Small intestine (tissue), 7 donors: ENCODE data around the gene NEDD8. TPM values are rescaled to one million over a fixed set of nuclear protein-coding genes. Genes with fewer than 3 reads are reported as not detected.

Experiments used
- DNase-seq, 2 donors: peaks; one replicate each; pipeline versions ENCODE4 v3.0.0 to v3.0.0-alpha.2; 2013
- FAIRE-seq: peaks from 2 replicates; lab custom pipeline; 2012; peaks lifted over from hg19 to GRCh38; lab: Jason Lieb, UNC
- H3K27ac ChIP-seq, 3 donors: one replicate each; pipeline ENCODE4 v1.5.1; 2013; ENCODE audit warnings: low read length in 2 of 3, mild to moderate bottlenecking in 2 of 3, control low read depth in 1 of 3, inconsistent platforms in 1 of 3, low read depth in 1 of 3, moderate library complexity in 1 of 3
- H3K27me3 ChIP-seq, 3 donors: one replicate each; pipeline ENCODE4 v1.6.1; 2013; ENCODE audit warnings: low read length in 3 of 3, inconsistent platforms in 1 of 3; ENCODE audit not compliant: control insufficient read depth in 3 of 3, insufficient read depth in 3 of 3
- H3K36me3 ChIP-seq, 3 donors: one replicate each; pipeline ENCODE4 v1.6.1; 2013; ENCODE audit warnings: low read length in 3 of 3, inconsistent platforms in 1 of 3, low read depth in 1 of 3, mild to moderate bottlenecking in 1 of 3, moderate library complexity in 1 of 3; ENCODE audit not compliant: control insufficient read depth in 3 of 3, insufficient read depth in 2 of 3
- H3K4me1 ChIP-seq, 3 donors: one replicate each; pipeline ENCODE4 v1.6.1; 2013; ENCODE audit warnings: low read length in 2 of 3, inconsistent platforms in 1 of 3, low read depth in 1 of 3, mild to moderate bottlenecking in 1 of 3, moderate library complexity in 1 of 3; ENCODE audit not compliant: control insufficient read depth in 3 of 3, insufficient read depth in 2 of 3
- H3K4me3 ChIP-seq, 3 donors: one replicate each; pipeline ENCODE4 v1.5.1; 2013; ENCODE audit warnings: low read length in 3 of 3, control low read depth in 1 of 3, inconsistent platforms in 1 of 3, low read depth in 1 of 3, mild to moderate bottlenecking in 1 of 3, moderate library complexity in 1 of 3
- H3K9me3 ChIP-seq, 2 donors: one replicate each; pipeline ENCODE4 v1.6.1; 2013; ENCODE audit warnings: low read depth in 1 of 2, low read length in 1 of 2; ENCODE audit not compliant: control insufficient read depth in 2 of 2, insufficient read depth in 1 of 2
- WGBS, 3 donors: extraction: QIAGEN DNeasy Blood & Tissue Kit; methylation state at CpG; one replicate each; pipeline ENCODE4 v1.1.7; 2013; 5-methylcytosine and 5-hydroxymethylcytosine counted together
- polyA plus RNA-seq, 4 donors: library from polyadenylated mRNA; stranded (reverse) in 3 of 4; unstranded in 1 of 4; fragments of 200-250 nt in 3 of 4; fragments of 120-200 nt in 1 of 4; gene quantifications; one replicate each; pipeline versions ENCODE4 v1.2.1 to v1.2.3, GENCODE V29; 2013
- donor health status: healthy with polysubstance abuse.
- donor health status: control.
- donor health status: control.
- donor health status: Bipolar disorder and iron deficiency.
- donor health status: healthy.

NEDD8 gene
- polyA plus RNA-seq, 4 donors: 182 to 225 (median 205) TPM

DNA sequence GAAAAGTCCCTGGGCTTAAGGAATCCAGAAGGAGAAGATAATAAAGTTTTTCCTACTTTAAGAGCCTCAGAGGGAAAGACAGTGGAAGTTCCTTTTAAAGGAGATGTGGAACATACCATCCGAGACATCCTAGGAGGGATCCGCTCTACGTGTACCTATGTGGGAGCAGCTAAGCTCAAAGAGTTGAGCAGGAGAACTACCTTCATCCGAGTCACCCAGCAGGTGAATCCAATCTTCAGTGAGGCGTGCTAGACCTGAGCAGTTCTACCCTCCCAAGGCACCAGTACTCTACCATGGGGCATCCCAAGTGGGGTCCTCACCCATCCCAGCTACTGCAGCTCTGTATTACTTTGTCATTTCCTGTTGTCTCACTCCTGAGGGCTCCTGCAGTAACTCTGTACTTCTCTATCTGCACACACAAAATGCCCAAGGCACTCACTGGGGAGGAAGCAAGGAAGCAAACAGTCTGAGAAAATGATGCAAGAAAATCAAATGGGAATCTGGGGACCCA, 6.4 kb upstream of the NEDD8 start:
- Histone ChIP-seq H3K9me3 (no peaks in the 10 kb centered on the region), H3K27me3 (no peaks in the 10 kb centered on the region), H3K4me3 (no peak overlapping the region), H3K27ac (no peak overlapping the region), H3K36me3 (peaks cover 15 to 50% (median 25%) of the 10 kb centered on the region in 3 donors), H3K4me1 (peaks cover 0 to 27% (median 14%) of the 10 kb centered on the region in 3 donors)
- no peak for FAIRE-seq
- 88 to 94% (median 88%) methylated on average over 5 of the region's 5 CpGs for WGBS, 3 donors
- no peak for DNase-seq

- Histone ChIP-seq H3K4me3 (no peak overlapping the region), H3K4me1 (peaks cover 0 to 28% (median 18%) of the 10 kb centered on the region in 3 donors), H3K27me3 (no peaks in the 10 kb centered on the region), H3K27ac (no peak overlapping the region), H3K36me3 (peaks cover 15 to 50% (median 25%) of the 10 kb centered on the region in 3 donors), H3K9me3 (no peaks in the 10 kb centered on the region)
- FAIRE-seq (no peak), DNase-seq (no peak)
- 86 to 90% (median 89%) methylated on average over 5 of the region's 5 CpGs for WGBS, 3 donors
These were observed 6.0 kb upstream of the NEDD8 start for GRCh38 chr14:24238123-24238522.

GRCh38 chr14:24237463-24237955, 5.3 kb upstream of the NEDD8 start:
- WGBS, 3 donors: 93 to 98% (median 94%) methylated on average over 2 of the region's 2 CpGs
- Histone ChIP-seq H3K4me3 (no peak overlapping the region), H3K36me3 (peaks cover 15 to 50% (median 25%) of the 10 kb centered on the region in 3 donors), H3K27ac (no peak overlapping the region), H3K4me1 (peaks cover 0 to 29% (median 19%) of the 10 kb centered on the region in 3 donors), H3K27me3 (no peaks in the 10 kb centered on the region), H3K9me3 (no peaks in the 10 kb centered on the region)
- no peak for DNase-seq
- FAIRE-seq: no peak

GRCh38 chr14:24236689-24237462, 4.7 kb upstream of the NEDD8 start:
- Histone ChIP-seq H3K4me3 (no peak overlapping the region), H3K9me3 (no peaks in the 10 kb centered on the region), H3K27ac (no peak overlapping the region), H3K4me1 (peaks cover 0 to 29% (median 19%) of the 10 kb centered on the region in 3 donors), H3K27me3 (no peaks in the 10 kb centered on the region), H3K36me3 (peaks cover 15 to 49% (median 25%) of the 10 kb centered on the region in 3 donors)
- no peak for FAIRE-seq
- no peak for DNase-seq
- 93 to 96% (median 95%) methylated on average over 6 of the region's 6 CpGs for WGBS, 3 donors

- H3K4me1 ChIP-seq: peaks cover 0 to 21% (median 20%) of the 10 kb centered on the region in 3 donors
- 90 to 95% (median 93%) methylated on average over 5 of the region's 5 CpGs for WGBS, 3 donors
- DNase-seq (no peak), FAIRE-seq (no peak)
- no peak overlapping the region for H3K27ac ChIP-seq
- H3K27me3 ChIP-seq: no peaks in the 10 kb centered on the region
- no peaks in the 10 kb centered on the region for H3K9me3 ChIP-seq
- no peak overlapping the region for H3K4me3 ChIP-seq
- peaks cover 15 to 41% (median 25%) of the 10 kb centered on the region in 3 donors for H3K36me3 ChIP-seq
These were observed 3.9 kb upstream of the NEDD8 start for GRCh38 chr14:24235804-24236688.

GRCh38 chr14:24234095-24235005, 2.2 kb upstream of the NEDD8 start:
- no peak for FAIRE-seq
- WGBS, 3 donors: 82 to 88% (median 86%) methylated on average over 3 of the region's 3 CpGs
- Histone ChIP-seq H3K4me1 (peaks cover 2 to 11% (median 9%) of the 10 kb centered on the region in 3 donors), H3K36me3 (peaks cover 12 to 39% (median 17%) of the 10 kb centered on the region in 3 donors), H3K27me3 (no peaks in the 10 kb centered on the region), H3K27ac (no peak overlapping the region), H3K4me3 (no peak overlapping the region), H3K9me3 (no peaks in the 10 kb centered on the region)
- DNase-seq: no peak

- Histone ChIP-seq H3K4me3 (peak overlapping the region in 2 of 3 donors; percentile 57 to 81), H3K9me3 (no peaks in the 10 kb centered on the region), H3K27me3 (no peaks in the 10 kb centered on the region), H3K36me3 (peaks cover 9 to 33% (median 13%) of the 10 kb centered on the region in 3 donors), H3K27ac (peak overlapping the region in 1 of 3 donors; percentile 93), H3K4me1 (peaks cover 2 to 11% (median 9%) of the 10 kb centered on the region in 3 donors)
- DNase-seq: no peak
- FAIRE-seq: no peak
- WGBS, 3 donors: 25 to 47% (median 34%) methylated on average over 2 of the region's 2 CpGs
These were observed 1.3 kb upstream of the NEDD8 start for GRCh38 chr14:24233538-24233866.
